ENCODE data around the gene ROGDI.

DNA sequence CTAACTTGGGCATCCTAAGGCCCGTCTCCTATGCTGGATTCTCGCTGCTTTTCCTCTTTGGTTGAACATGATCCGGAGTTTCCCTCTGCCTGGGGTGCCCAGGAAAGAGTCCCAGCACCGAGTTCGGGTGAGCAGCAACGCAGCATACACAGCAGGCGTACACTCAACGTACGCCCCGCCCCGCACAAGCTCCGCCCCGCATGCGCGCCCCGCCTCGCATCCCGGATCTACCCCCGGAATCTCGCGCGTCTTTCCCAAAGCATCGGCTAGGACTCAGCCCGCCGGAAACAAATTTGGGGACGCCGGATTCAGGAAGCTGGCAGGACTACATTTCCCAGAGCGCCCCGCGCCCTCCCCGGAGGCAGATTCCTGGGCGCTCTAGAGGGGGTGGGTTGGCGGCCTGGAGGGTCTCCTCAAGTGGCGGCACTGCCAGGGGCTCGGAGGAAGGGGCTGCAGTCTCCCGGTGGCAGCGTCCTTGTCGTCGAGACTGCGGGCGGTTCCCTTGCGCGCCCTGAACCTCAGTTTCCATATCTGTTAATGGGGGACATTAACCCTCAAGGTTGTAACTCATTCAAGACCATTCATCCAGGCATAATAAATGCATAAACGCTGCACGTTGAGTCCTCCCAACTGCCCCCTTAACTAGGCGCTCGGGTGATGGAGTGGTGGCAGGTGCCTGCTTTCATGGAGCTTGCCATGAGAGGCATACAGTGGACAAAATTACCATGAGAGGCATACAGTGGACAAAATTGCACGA is 33.7 kb downstream of the ROGDI start:
- no peak for TF ChIP-seq EZH2 (IDR thresholded peaks at IDR 0.05; ENCODE audit: borderline replicate concordance, insufficient read depth, low read depth, low read length, poor library complexity, severe bottlenecking)
- no peak for TF ChIP-seq CTCF (IDR thresholded peaks at IDR 0.05)
